Measurements from ENCODE around the gene CAMTA1.
A peak's percentile ranks its signal among the peaks of the same experiment; 100 is the strongest.
"Not testable (repeated sequence)": the region's sequence is repeated elsewhere in the genome, so short reads cannot be mapped to it uniquely, and the experiment has no call there.

CAMTA1 gene

GRCh38 chr1:7679159-7679872 is 894.1 kb downstream of the CAMTA1 start:
- DNase-seq, result no peak

- no peak for DNase-seq
These were observed 894.6 kb downstream of the CAMTA1 start for GRCh38 chr1:7679873-7680206.

- DNase-seq, result peak; percentile 45
These were observed 895.1 kb downstream of the CAMTA1 start for GRCh38 chr1:7680207-7680954.

GRCh38 chr1:7680955-7681268 is 895.7 kb downstream of the CAMTA1 start:
- DNase-seq, result no peak

- no peak for DNase-seq
These were observed 896.1 kb downstream of the CAMTA1 start for GRCh38 chr1:7681401-7681800.

GRCh38 chr1:7683521-7683920 is 898.3 kb downstream of the CAMTA1 start:
- no peak for DNase-seq

- no peak for DNase-seq
These were observed 898.9 kb downstream of the CAMTA1 start for GRCh38 chr1:7684132-7684531.

- DNase-seq, result no peak
These were observed 899.8 kb downstream of the CAMTA1 start for GRCh38 chr1:7684861-7685635.

- no peak for DNase-seq
These were observed 901.1 kb downstream of the CAMTA1 start for GRCh38 chr1:7686301-7686850.

GRCh38 chr1:7687411-7687810 is 902.2 kb downstream of the CAMTA1 start:
- no peak for DNase-seq

GRCh38 chr1:7688659-7689058 is 903.4 kb downstream of the CAMTA1 start:
- no peak for DNase-seq

GRCh38 chr1:7689307-7689706 is 904.1 kb downstream of the CAMTA1 start:
- not testable (repeated sequence) for DNase-seq

GRCh38 chr1:7690076-7690475 is 904.8 kb downstream of the CAMTA1 start:
- no peak for DNase-seq

GRCh38 chr1:7690496-7691182 is 905.4 kb downstream of the CAMTA1 start:
- DNase-seq, result no peak

- DNase-seq, result no peak
These were observed 906.3 kb downstream of the CAMTA1 start for GRCh38 chr1:7691576-7691975.

- no peak for DNase-seq
These were observed 906.8 kb downstream of the CAMTA1 start for GRCh38 chr1:7692005-7692404.

GRCh38 chr1:7693037-7693436 is 907.8 kb downstream of the CAMTA1 start:
- not testable (repeated sequence) for DNase-seq

GRCh38 chr1:7693662-7694061 is 908.4 kb downstream of the CAMTA1 start:
- DNase-seq, result no peak

GRCh38 chr1:7694600-7695496 is 909.6 kb downstream of the CAMTA1 start:
- DNase-seq, result no peak

- no peak for DNase-seq
These were observed 910.4 kb downstream of the CAMTA1 start for GRCh38 chr1:7695497-7696117.

GRCh38 chr1:7698641-7699040 is 913.4 kb downstream of the CAMTA1 start:
- no peak for DNase-seq

GRCh38 chr1:7702365-7702764 is 917.1 kb downstream of the CAMTA1 start:
- DNase-seq, result no peak

Measured in GDM1 (cell line).